Fibroblast of skin of back (primary cell): ENCODE data around the gene ZNF608.

Source experiments
- DNase-seq: peaks from one replicate; pipeline ENCODE4 v3.0.0-alpha.2; 2013

Gene ZNF608

DNA sequence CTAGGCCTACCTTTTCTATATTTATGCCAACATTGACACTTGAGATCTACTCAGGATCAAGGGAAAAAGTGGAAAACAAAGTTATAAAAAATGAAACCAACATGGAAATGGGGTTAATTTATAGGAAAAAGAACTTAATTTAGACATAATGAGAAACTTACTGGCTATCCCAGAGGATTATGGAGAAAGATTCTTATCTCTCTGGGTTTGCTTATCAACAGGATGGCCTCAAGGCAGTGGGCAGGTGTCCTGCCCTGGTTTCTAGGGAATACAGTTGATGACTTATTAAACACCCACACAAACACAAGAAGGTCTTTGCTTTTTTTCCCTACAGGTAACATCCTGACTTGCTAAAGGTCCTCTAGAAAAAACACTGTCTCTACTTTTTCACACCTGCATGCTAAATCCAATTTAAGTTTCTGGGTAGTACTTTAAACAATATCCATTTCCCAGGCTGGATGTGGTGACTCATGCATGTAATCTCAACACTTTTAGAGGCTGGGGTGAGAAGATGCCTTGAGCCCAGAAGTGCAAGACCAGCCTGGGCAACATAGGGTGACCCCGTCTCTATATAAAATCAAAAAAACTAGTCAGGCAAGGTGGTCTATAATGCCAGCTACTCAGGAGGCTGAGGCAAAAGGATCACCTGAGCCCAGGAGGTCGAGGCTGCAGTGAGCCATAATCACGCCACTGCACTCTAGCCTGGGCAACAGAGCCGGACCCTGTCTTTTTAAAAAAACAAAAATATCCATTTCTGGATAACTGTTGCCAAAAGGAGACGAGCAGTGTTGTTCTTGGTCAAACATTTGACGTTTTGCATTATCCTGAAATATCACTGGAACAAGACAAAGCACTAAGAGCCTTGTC, 6.6 kb upstream of the ZNF608 start:
- no peak for DNase-seq

GRCh38 chr5:124751031-124751430, 4.6 kb upstream of the ZNF608 start:
- DNase-seq: no peak

GRCh38 chr5:124748687-124749594, 2.5 kb upstream of the ZNF608 start:
- peak; percentile 90 for DNase-seq

DNA sequence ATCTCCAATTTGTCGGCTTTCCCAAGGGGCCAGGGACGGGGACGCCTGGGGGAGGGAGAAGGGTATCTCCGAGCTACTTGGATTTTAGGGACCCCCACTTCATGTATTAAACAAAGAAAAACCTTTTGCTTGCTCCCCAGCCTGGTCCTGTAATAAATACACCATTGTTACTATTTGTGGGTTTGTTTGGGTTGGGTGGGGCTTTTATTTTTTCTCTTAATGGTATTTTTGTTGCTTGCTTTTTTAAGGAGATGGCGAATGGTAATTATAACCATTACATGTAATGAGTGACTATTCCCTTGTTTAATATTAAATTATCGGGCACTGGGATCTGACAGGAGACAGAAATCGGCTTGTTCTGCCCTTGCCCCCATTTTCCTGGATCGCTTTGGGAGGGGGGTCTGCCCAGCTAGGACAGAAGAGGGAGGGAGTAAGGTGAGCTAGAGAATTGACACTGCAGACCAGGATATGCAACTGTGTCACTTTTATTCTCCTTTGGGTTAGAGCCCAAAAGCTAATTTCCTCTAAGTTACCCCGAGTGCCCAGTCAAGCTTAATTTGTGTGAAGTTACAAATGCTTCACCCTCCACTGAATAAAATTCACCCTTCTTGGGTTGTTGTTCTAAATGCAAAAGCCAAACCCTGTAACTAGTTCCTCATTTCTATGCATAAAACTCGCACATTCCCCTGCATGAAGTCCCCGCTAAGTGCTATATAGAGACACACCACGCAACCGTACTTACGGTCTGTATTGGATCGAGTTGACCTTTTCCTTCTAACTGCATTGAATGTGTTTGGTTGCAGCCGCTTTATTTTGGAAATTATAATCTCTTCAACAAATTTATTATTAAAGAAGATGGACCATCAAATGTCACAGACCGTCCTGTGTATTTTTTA, 1.6 kb upstream of the ZNF608 start:
- DNase-seq: peak; percentile 44

DNA sequence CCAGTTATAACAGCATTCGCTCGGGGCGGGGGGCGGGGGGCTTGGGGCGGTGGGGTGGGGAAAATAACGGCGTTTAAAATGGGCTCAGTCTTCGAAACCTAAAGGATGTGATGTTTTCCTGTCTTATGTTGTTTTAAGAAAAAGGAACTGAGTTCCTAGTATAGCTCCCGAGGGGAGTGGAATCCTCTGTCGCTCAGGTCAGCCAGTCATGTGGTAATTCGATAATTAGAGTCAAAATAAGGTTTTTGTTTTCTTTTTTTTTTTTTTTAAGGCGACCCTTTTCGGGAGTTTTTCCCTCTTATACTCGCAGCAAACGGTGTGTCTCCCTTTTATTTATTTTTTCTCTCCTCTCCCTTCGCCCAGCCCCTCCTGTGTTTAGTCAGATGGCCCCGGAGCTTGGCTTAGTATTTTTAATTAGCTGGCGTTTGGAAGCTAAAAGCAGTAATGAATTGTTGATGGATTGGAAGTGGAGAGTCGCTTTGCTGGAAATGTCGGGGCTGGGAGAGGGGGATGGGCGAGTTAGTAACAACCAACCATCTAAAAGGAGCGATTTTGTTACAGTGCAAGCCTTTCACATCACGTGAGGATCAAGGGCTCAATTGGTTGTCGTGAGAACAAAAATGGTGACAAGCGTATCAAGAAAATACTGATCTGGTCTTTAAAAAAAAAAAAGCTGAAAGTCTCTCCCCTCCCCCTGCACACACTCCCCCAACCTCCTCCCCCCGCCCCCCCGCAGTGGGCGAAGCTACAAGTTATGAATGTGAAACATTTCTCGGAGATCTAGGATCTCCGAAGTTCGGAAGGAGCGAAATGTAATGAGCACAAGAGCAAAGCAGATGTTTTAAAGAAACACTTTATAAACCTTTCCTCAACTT, 714 bp upstream of the ZNF608 start:
- peak; percentile 91 for DNase-seq

GRCh38 chr5:124745007-124745927, 1.2 kb downstream of the ZNF608 start:
- DNase-seq: no peak

GRCh38 chr5:124744170-124744971, 2.1 kb downstream of the ZNF608 start:
- peak; percentile 56 for DNase-seq

DNA sequence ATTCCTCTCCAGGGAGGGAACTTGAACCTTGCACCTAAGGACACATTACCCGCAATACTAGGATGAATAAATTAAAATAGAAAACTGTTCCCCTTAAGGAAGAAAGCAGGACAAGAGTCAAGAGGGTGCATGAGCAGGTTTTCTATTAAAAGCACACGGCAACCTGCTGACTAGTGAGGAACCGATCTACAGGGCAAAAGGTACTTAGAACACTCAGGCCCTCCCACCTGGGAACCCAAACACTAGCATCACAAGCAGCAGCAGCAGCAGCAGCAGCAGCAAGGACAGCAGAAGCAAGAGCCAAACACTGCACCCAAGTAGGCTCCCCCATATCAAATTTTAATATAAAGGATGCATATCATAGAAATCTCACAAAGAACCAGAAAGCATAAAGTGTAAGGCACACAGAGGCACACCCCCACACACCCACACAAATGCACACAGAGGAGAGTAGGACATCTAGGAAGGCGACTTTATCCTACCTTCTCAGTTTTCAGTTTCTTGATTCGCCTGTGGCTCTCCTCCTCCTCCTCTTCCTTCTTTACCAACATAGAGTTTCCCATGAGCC, 2.8 kb downstream of the ZNF608 start:
- no peak for DNase-seq

DNA sequence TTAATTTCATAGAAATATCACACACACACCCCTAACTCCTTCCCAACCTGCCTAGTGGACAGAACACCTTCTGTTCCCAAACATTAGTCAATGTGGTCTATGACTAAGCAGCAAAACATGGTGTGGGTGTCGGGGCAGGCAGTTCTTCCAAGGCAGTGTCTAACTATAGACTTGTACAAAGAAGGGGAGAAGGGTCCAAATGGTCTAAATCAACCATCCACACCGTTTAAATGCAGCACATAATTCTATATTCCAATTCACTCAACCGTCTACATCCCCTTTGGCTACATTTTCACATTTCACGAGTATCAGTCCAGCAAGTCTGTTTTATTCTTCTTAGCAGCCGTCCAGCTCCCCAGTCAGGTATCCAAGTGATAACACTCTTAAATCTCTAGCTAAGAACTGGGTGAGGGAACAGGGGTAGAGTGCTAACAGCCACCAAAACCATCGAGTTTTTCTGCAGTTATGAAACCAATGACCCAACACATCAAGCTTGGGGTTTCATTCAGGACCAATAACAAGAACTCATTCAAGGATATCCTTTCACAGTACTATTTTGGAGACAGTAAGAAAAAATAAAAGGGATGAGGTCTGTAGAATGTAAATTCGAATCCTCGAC, 3.3 kb downstream of the ZNF608 start:
- DNase-seq: peak; percentile 84

GRCh38 chr5:124742521-124742920, 3.9 kb downstream of the ZNF608 start:
- no peak for DNase-seq

DNA sequence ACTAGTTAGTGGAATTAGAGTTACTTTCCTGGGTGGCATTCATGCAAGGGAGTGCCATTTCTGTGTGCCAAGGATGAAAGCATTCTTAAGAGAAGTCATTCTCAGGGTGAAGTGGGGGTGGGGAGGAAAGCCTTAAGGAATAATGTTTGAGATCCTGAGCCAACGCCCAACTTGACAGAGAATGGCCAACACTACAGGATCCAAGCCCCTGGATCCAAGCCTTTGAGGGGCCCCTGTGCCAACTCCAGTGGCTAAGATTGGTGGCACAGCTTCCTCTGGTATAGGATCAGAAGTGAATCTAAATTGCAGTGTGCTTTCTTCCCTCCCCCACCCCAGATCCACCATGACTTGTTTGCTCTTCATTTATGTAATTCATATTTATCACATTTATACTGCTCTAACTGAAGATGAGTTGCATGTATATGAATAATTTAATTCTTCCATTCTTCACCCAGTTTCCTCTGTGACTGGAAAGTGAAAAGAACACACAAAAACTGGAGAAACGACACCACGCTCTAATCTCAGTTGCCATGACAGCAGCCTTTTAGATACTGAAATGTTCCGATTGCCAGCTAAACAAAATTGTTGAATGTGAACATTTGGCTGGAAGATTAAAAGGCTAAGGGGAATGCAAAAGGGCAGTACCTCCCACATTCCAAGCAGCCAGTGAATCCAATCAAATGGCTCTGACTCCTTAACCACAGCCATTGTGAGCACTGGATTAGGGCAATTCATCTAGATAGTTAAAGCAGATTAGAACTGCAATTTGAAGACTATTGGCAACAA, 4.5 kb downstream of the ZNF608 start:
- DNase-seq: peak; percentile 80

- DNase-seq: peak; percentile 76
Measured at GRCh38 chr5:124740991-124741583, 5.4 kb downstream of the ZNF608 start.

- DNase-seq: no peak
Measured at GRCh38 chr5:124740071-124740470, 6.4 kb downstream of the ZNF608 start.

GRCh38 chr5:124739634-124740025, 6.8 kb downstream of the ZNF608 start:
- DNase-seq: no peak

GRCh38 chr5:124738681-124739633, 7.5 kb downstream of the ZNF608 start:
- DNase-seq: no peak

GRCh38 chr5:124737651-124738050, 8.8 kb downstream of the ZNF608 start:
- DNase-seq: no peak
